ENCODE measurements around the gene LGALS7. TPM values are rescaled to one million over a fixed set of nuclear protein-coding genes. Genes with fewer than 3 reads are reported as not detected.
A peak's percentile ranks its signal among the peaks of the same experiment; 100 is the strongest.
"Not testable (repeated sequence)": the region's sequence is repeated elsewhere in the genome, so short reads cannot be mapped to it uniquely, and the experiment has no call there.

Gene LGALS7
- not detected for total RNA-seq
- not detected for polyA plus RNA-seq
- total RNA-seq: 0 reads per million in 6 experiments

- H3K36me3 Mint-ChIP-seq: no peaks in the 10 kb centered on the region
- H3K27ac Mint-ChIP-seq: peak within 1 kb of the TSS in 2 of 10 donors; percentile 37 to 88
- DNase-seq (no peak), ATAC-seq (no peak)
- no peaks in the 10 kb centered on the region for H3K27me3 Mint-ChIP-seq
- POLR2A ChIA-PET: no interaction called here
- H3K9me3 Mint-ChIP-seq: no peaks in the 10 kb centered on the region
- H3K4me1 Mint-ChIP-seq: peaks cover 3 to 9% (median 7%) of the 10 kb centered on the region in 4 donors
- peak within 1 kb of the TSS in 1 of 10 donors; percentile 4 for H3K4me3 Mint-ChIP-seq
Measured at GRCh38 chr19:38773469-38774177, at the start of gene LGALS7. Gene LGALS7, minus strand, starts transcription at chr19:38773517. Its CDS starts 25 bp downstream, at chr19:38773492.

DNA sequence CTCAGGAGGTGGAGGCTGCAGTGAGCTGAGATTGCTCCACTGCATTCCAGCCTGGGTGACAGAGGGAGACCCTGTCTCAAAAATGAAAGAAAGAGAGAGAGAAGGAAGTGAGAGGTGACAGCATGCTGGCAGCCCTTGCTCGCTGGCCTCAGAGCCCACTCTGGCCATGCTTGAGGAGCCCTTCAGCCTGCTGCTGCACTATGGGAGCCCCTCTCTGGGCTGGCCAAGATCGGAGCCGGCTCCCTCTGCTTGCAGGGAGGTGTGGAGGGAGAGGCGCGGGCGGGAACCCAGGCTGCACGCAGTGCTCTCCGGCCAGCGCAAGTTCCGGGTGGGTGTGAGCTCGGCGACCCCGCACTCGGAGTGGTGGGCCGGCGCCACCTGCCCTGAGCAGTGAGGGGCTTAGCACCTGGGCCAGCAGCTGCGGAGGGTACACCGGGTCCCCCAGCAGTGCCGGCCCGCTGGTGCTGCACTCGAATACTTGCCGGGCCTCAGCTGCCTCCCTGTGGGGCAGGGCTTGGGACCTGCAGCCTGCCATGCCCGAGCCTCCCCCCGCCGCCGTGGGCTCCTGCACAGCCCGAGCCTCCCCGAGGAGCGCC, 48.0 kb upstream of the LGALS7 start:
- not testable (repeated sequence) for H3K27me3 Mint-ChIP-seq, ATAC-seq, DNase-seq, H3K4me3 Mint-ChIP-seq, H3K9me3 Mint-ChIP-seq
- POLR2A ChIA-PET: interaction anchor here (1.2 kb wide), 1 partner anchor 12 kb away, joined by 3 read pairs; no protein-coding TSS in a partner anchor
- peaks cover 21 to 45% (median 27%) of the 10 kb centered on the region in 4 donors for H3K4me1 Mint-ChIP-seq
- peak overlapping the region in 2 of 10 donors; percentile 50 to 79 for H3K27ac Mint-ChIP-seq
- H3K36me3 Mint-ChIP-seq: peaks cover 0 to 61% (median 15%) of the 10 kb centered on the region in 3 donors

- peak overlapping the region in 4 of 10 donors; percentile 6 to 75 (median 47) for H3K27ac Mint-ChIP-seq
- peaks cover 0 to 64% (median 16%) of the 10 kb centered on the region in 3 donors for H3K36me3 Mint-ChIP-seq
Measured at GRCh38 chr19:38819231-38819920, 46.1 kb upstream of the LGALS7 start.

DNA sequence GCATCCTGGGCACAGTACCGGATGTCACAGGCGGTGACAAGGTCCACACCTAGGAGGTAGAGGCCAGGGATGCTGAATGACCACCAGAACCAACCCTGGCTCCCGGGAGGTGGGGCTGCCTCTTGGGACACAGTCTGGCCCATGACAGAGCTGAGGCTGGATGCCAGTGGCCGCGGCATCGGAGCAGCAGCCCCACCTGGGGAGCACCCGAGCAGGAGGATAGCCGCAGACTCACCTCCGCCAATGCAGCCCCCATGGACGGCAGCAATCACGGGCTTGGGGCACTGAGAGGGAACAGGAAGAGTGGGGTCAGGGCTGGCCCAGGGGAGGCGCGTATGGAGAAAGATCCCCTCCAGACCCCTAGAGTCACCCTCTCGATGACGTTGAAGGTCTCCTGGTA, 43.8 kb upstream of the LGALS7 start:
- no peaks in the 10 kb centered on the region for H3K9me3 Mint-ChIP-seq
- peaks cover 0 to 18% (median 9%) of the 10 kb centered on the region in 4 donors for H3K4me1 Mint-ChIP-seq
- DNase-seq (no peak), ATAC-seq (no peak)
- POLR2A ChIA-PET: no interaction called here
- H3K4me3 Mint-ChIP-seq: no peak overlapping the region
- H3K27ac Mint-ChIP-seq: peak overlapping the region in 2 of 10 donors; percentile 13 to 68
- H3K36me3 Mint-ChIP-seq: peaks cover 0 to 48% (median 8%) of the 10 kb centered on the region in 3 donors
- no peaks in the 10 kb centered on the region for H3K27me3 Mint-ChIP-seq

More at GRCh38 chr19:38819231-38819920, 46.1 kb upstream of the LGALS7 start:
- H3K4me3 Mint-ChIP-seq: no peak overlapping the region
- POLR2A ChIA-PET: interaction anchor here (0.5 to 0.7 kb wide), 2 partner anchors 58 to 425 kb away, joined by 5 to 7 read pairs; no protein-coding TSS in a partner anchor
- no peaks in the 10 kb centered on the region for H3K9me3 Mint-ChIP-seq
- no peak for DNase-seq
- no peak for ATAC-seq
- no peaks in the 10 kb centered on the region for H3K27me3 Mint-ChIP-seq
- peaks cover 7 to 30% (median 18%) of the 10 kb centered on the region in 4 donors for H3K4me1 Mint-ChIP-seq

DNA sequence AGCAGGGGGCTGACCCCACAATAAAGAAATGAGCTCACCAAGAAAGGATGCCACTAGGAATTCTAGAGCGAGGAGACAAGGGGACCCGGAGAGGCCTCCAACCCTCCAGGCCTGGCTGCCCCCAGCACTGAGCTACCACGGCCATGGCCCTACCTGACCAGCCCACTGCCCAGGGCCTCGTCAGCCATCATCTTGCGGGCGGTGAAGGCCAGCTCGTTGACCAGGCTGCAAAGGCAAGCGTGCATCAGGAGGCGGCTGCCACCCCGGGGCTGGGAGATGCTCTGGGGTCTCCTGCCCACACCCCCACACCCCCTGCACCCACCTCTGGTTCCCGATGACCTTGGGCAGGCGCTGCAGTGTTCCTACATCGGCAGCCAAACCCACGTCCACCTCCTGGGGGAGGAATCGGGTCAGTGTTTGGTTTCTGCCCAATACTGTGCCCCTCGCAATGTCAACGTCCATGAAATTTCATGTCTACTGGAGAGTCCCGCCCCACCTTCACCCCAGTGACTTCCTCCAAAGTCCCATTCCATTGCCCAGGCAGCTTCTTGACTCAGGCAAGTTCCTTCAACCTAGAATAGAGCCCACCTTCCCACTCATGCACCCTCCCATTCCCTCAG, 42.9 kb upstream of the LGALS7 start:
- no peak overlapping the region for H3K4me3 Mint-ChIP-seq
- no peak overlapping the region for H3K27ac Mint-ChIP-seq
- POLR2A ChIA-PET: interaction anchor here (0.6 kb wide), 1 partner anchor 65 kb away, joined by 3 read pairs; no protein-coding TSS in a partner anchor

DNA sequence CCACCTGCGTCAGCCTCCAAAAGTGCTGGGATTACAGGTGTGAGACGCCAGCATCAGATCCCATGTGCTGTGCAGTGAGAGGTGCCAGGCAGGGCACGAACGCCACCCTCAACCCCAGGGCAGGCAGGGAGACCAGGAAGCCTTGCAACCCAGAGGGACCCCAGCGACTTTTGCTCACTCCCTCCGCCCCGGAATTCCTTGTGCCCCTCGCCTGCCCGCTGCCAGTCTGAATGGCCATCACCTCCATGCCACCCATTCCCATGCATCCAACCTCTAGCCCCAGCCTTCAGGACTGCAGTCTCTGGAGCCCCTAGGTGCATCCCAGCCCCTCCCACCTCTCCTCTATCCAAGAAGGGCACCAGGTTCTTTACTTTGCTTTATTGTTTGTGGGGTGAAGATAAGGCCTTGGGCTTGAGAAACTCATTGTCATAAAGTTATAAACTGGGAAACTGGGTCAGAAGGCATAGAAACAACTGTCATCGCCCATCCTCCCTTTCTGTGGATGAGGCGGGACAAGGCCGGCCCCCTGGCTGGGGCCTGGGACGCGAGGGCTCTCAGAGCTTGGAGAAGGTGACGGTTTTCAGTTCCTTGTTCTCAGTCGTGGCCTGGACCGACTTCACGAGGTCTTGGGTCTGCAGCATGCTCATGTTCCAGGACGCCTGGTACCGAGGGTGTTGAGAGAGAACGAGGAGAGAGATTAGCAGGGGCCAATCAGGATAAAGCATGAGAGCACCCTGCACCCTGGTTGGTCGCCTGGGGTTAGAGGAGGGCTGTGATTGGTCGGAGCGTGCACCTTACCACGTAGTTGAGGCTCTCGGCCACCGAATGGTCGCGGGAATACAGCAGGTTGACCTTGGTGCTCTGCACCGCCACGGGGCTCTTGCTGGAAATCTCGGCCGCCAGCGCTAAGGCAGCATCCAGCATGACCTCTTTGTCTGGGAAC, 42.0 kb upstream of the LGALS7 start:
- H3K4me1 Mint-ChIP-seq: peaks cover 0 to 6% (median 3%) of the 10 kb centered on the region in 4 donors
- H3K27me3 Mint-ChIP-seq: no peaks in the 10 kb centered on the region
- no peak overlapping the region for H3K4me3 Mint-ChIP-seq
- ATAC-seq (no peak), DNase-seq (no peak)
- H3K36me3 Mint-ChIP-seq: peaks cover 0 to 39% (median 6%) of the 10 kb centered on the region in 3 donors
- peak overlapping the region in 5 of 10 donors; percentile 5 to 78 (median 13) for H3K27ac Mint-ChIP-seq
- H3K9me3 Mint-ChIP-seq: no peaks in the 10 kb centered on the region
- POLR2A ChIA-PET: interaction anchor here (0.6 kb wide), 1 partner anchor 66 kb away, joined by 3 read pairs; no protein-coding TSS in a partner anchor

More for the DNA sequence above, 42.9 kb upstream of the LGALS7 start:
- ATAC-seq (no peak), DNase-seq (no peak)
- Mint-ChIP-seq H3K36me3 (peaks cover 0 to 48% (median 8%) of the 10 kb centered on the region in 3 donors), H3K9me3 (no peaks in the 10 kb centered on the region), H3K4me1 (peaks cover 0 to 14% (median 9%) of the 10 kb centered on the region in 4 donors), H3K27me3 (no peaks in the 10 kb centered on the region)

GRCh38 chr19:38813932-38814331, 40.6 kb upstream of the LGALS7 start:
- H3K9me3 Mint-ChIP-seq, POLR2A ChIA-PET, H3K27ac Mint-ChIP-seq, H3K4me3 Mint-ChIP-seq, H3K4me1 Mint-ChIP-seq, DNase-seq, H3K27me3 Mint-ChIP-seq, ATAC-seq: not testable (repeated sequence)
- peaks cover 0 to 32% (median 6%) of the 10 kb centered on the region in 3 donors for H3K36me3 Mint-ChIP-seq

DNA sequence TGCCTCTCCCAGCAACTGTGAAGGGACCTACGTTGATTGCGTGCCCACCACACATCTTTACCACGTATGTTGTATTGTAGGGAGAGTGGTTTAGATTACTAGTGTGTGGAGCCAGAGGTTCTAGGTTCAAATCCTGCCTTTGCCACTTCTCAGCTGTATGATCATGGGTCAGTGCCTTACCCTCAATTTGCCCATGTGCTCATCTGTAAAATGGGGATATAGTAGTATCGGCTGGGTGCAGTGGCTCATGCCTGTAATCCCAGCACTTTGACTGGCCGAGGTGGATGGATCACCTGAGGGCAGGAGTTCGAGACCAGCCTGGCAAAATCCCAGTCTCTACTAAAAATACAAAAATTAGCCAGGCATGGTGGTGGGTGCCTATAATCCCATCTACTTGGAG, 40.0 kb upstream of the LGALS7 start:
- ATAC-seq (no peak), DNase-seq (no peak)
- H3K27ac Mint-ChIP-seq: peak overlapping the region in 1 of 10 donors; percentile 28
- POLR2A ChIA-PET: no interaction called here
- H3K27me3 Mint-ChIP-seq: no peaks in the 10 kb centered on the region
- peaks cover 0 to 31% (median 6%) of the 10 kb centered on the region in 3 donors for H3K36me3 Mint-ChIP-seq
- peaks cover 0 to 4% (median 0%) of the 10 kb centered on the region in 4 donors for H3K4me1 Mint-ChIP-seq
- H3K4me3 Mint-ChIP-seq: no peak overlapping the region
- no peaks in the 10 kb centered on the region for H3K9me3 Mint-ChIP-seq

GRCh38 chr19:38812841-38813320, 39.6 kb upstream of the LGALS7 start, which contains the start of gene LGALS4:
Gene LGALS4, minus strand, starts transcription at chr19:38812945. Its CDS starts 59 bp downstream, at chr19:38812886.
- POLR2A ChIA-PET: interaction anchor here (0.8 kb wide), 1 partner anchor 72 kb away, joined by 3 read pairs; no protein-coding TSS in a partner anchor
- Mint-ChIP-seq H3K4me3 (no peak within 1 kb of the TSS), H3K9me3 (no peaks in the 10 kb centered on the region), H3K4me1 (peaks cover 0 to 4% (median 0%) of the 10 kb centered on the region in 4 donors), H3K27ac (peak within 1 kb of the TSS in 1 of 10 donors; percentile 28), H3K27me3 (no peaks in the 10 kb centered on the region), H3K36me3 (peaks cover 0 to 31% (median 6%) of the 10 kb centered on the region in 3 donors)
- ATAC-seq (no peak), DNase-seq (no peak)

DNA sequence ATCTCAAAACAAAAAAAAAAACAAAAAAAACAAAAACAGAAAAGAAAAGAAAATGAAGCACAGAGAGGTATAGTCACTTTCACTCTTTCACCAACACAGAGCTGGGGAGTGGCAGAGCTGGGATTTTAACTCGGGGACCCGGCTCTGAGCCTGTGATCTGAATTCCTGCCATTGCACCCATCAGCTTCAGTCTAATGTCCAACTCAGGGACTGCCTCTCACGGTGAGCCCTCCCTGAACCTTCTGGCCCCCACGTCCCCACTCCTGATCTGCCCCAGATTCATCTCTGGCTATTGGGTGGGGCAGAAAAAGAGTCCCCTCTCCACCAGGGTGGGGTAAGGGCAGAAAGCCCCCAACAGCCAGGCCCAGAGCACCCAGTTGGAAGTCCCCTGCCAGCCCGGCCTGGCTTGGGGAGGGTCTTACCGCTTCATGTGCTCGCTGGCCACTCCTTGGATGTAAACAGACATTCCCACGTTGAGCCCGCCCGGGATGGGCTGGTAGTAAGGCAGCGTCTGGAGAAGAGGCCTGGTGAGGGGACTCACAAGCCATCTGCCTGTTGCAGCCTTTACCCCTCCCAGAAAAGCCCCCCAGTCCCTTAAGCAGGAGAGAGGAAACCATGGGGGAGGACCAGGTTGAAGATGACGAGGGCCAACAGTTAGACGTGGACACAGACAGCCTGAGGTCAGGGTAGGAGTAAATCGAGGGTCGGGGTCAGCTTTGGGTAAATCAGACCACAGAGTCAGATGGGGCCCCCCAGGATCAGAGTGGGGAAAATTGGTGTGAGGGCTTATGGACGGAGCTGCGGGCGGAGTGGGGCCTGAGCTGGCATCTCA, 38.9 kb upstream of the LGALS7 start:
- Mint-ChIP-seq H3K4me3 (no peak overlapping the region), H3K9me3 (no peaks in the 10 kb centered on the region), H3K27ac (peak overlapping the region in 1 of 10 donors; percentile 28), H3K36me3 (peaks cover 0 to 27% (median 6%) of the 10 kb centered on the region in 3 donors), H3K27me3 (no peaks in the 10 kb centered on the region), H3K4me1 (peaks cover 0 to 4% (median 0%) of the 10 kb centered on the region in 4 donors)
- POLR2A ChIA-PET: interaction anchor here (0.7 to 0.8 kb wide), 2 partner anchors 73 to 296 kb away, joined by 3 read pairs; no protein-coding TSS in a partner anchor
- DNase-seq: no peak
- ATAC-seq: no peak
